HCT116 (cell line): ENCODE data around the gene OR8K1. TPM values are rescaled to one million over a fixed set of nuclear protein-coding genes. Genes with fewer than 3 reads are reported as not detected.

Experiments used
- ATAC-seq: fragments of 200-7000 bp; cut with Tn5 transposase; 2 replicates; pipeline ENCODE4 v1.9.1; 2020; ENCODE audit warnings: mild to moderate bottlenecking, moderate library complexity
- BruUV-seq: library from RNA; stranded (reverse); fragments of 400-500 nt; replicated peaks from 2 replicates; lab custom pipeline; 2021; lab: Mats Ljungman, UMichigan
- CTCF ChIA-PET: fragments of 300-600 bp; sonication (Branson Sonifier 250); formaldehyde crosslinking; loops from one replicate; lab custom pipeline; 2021; ENCODE audit warnings: antibody characterized with exemption; lab: Charles Lee
- POLR2A ChIA-PET: fragments of 300-600, 350-600 bp; sonication (Branson Sonifier 250); formaldehyde crosslinking; loops from one replicate; lab custom pipeline; 2021; ENCODE audit warnings: antibody characterized with exemption; lab: Charles Lee
- RAD21 ChIA-PET, 2 experiments: fragments of 300-600 bp; sonication (Branson Sonifier 250); formaldehyde crosslinking; loops; one replicate each; lab custom pipeline; 2023; ENCODE audit warnings: low total read pairs in 2 of 2; ENCODE audit not compliant: uncharacterized antibody in 2 of 2, unreplicated experiment in 2 of 2, low non-redundant PET in 1 of 2; lab: Charles Lee
- DNase-seq: peaks from one replicate; pipeline ENCODE4 v3.0.0-alpha.2; 2010; ENCODE audit warnings: low read depth, low spot score
- H2AFZ ChIP-seq: fragments of 200-600 bp; shearing (Covaris generic), sonication (generic); 2 replicates; pipeline ENCODE4 v1.6.1; 2017; ENCODE audit warnings: low read depth, mixed run types, mixed read lengths, antibody characterized with exemption, low read length; ENCODE audit not compliant: poor library complexity, severe bottlenecking
- H3K27ac ChIP-seq: 2 replicates; pipeline ENCODE4 v1.5.1; 2012; ENCODE audit warnings: low read depth, low read length
- H3K27me3 ChIP-seq: fragments of 200-600 bp; sonication (generic); 2 replicates; pipeline ENCODE4 v1.6.1; 2016; ENCODE audit warnings: mixed run types, low read length, mixed read lengths; ENCODE audit not compliant: insufficient read depth
- H3K36me3 ChIP-seq, 2 experiments: fragments of 200-500 bp in 1 of 2; fragments of 200-600 bp in 1 of 2; sonication (Bioruptor generic) in 1 of 2; sonication (generic) in 1 of 2; 2 replicates each; pipeline versions ENCODE4 v1.5.1 to v1.6.1; 2014 to 2016; ENCODE audit warnings: low read length in 2 of 2, inconsistent platforms in 1 of 2, mixed read lengths in 1 of 2, mixed run types in 1 of 2; ENCODE audit not compliant: insufficient read depth in 2 of 2, control insufficient read depth in 1 of 2
- H3K4me1 ChIP-seq, 2 experiments: fragments of 200-600 bp in 1 of 2; sonication (generic) in 1 of 2; 2 replicates each; pipeline versions ENCODE4 v1.5.1 to v1.6.1; 2012 to 2017; ENCODE audit warnings: low read length in 2 of 2, inconsistent platforms in 1 of 2, mild to moderate bottlenecking in 1 of 2, mixed read lengths in 1 of 2, mixed run types in 1 of 2, moderate library complexity in 1 of 2; ENCODE audit not compliant: insufficient read depth in 2 of 2, control insufficient read depth in 1 of 2
- H3K4me2 ChIP-seq: fragments of 200-600 bp; sonication (generic); 2 replicates; pipeline ENCODE4 v1.6.1; 2017; ENCODE audit warnings: mixed run types, low read length, mixed read lengths
- H3K4me3 ChIP-seq, 2 experiments: fragments of 200-600 bp in 1 of 2; sonication (generic) in 1 of 2; replicated peaks in 1 of 2; 2 replicates each; pipeline ENCODE4 v1.5.1; 2011 to 2016; ENCODE audit warnings: low read length in 2 of 2, control low read depth in 1 of 2, low read depth in 1 of 2, mild to moderate bottlenecking in 1 of 2, mixed read lengths in 1 of 2, mixed run types in 1 of 2
- H3K79me2 ChIP-seq: fragments of 200-600 bp; sonication (generic); 2 replicates; pipeline ENCODE4 v1.6.1; 2017; ENCODE audit warnings: mild to moderate bottlenecking, mixed run types, low read length, moderate library complexity, mixed read lengths; ENCODE audit not compliant: insufficient read depth
- H3K9ac ChIP-seq: fragments of 200-600 bp; sonication (generic); 2 replicates; pipeline ENCODE4 v1.6.1; 2016; ENCODE audit warnings: low read length, mixed read lengths
- H3K9me2 ChIP-seq: fragments of 200-600 bp; sonication (generic), shearing (Covaris generic); 2 replicates; pipeline ENCODE4 v1.6.1; 2017; ENCODE audit warnings: mixed run types, mild to moderate bottlenecking, moderate library complexity; ENCODE audit not compliant: insufficient read depth
- H3K9me3 ChIP-seq, 2 experiments: fragments of 200-500 bp in 1 of 2; fragments of 200-600 bp in 1 of 2; sonication (Bioruptor generic) in 1 of 2; sonication (generic) in 1 of 2; 2 replicates each; pipeline ENCODE4 v1.6.1; 2014 to 2017; ENCODE audit warnings: low read length in 2 of 2, mixed read lengths in 2 of 2, inconsistent platforms in 1 of 2, low read depth in 1 of 2, mild to moderate bottlenecking in 1 of 2, mixed run types in 1 of 2, moderate library complexity in 1 of 2; ENCODE audit not compliant: control insufficient read depth in 1 of 2, insufficient read depth in 1 of 2
- H4K20me1 ChIP-seq: fragments of 200-600 bp; sonication (generic), shearing (Covaris generic); 2 replicates; pipeline ENCODE4 v1.6.1; 2017; ENCODE audit warnings: mixed run types, mild to moderate bottlenecking, moderate library complexity; ENCODE audit not compliant: insufficient read depth
- CBX3 ChIP-seq: IDR thresholded peaks from 2 replicates; pipeline ENCODE4 v1.6.1; 2012; ENCODE audit warnings: low read depth
- CEBPB ChIP-seq: IDR thresholded peaks from 2 replicates; pipeline ENCODE4 v1.6.1; 2012; ENCODE audit warnings: low read depth
- EGR1 ChIP-seq: IDR thresholded peaks from 2 replicates; pipeline ENCODE4 v1.6.1; 2012; ENCODE audit warnings: low read depth
- ELF1 ChIP-seq: IDR thresholded peaks from 2 replicates; pipeline ENCODE4 v1.6.1; 2012; ENCODE audit warnings: low read depth, borderline replicate concordance
- EZH2phosphoT487 ChIP-seq: fragments of 200-600 bp; IDR thresholded peaks from 2 replicates; pipeline ENCODE4 v1.6.1; 2018; ENCODE audit warnings: antibody characterized with exemption, borderline replicate concordance
- FOSL1 ChIP-seq: IDR thresholded peaks from 2 replicates; pipeline ENCODE4 v1.6.1; 2012; ENCODE audit warnings: low read depth
- JUND ChIP-seq: IDR thresholded peaks from 2 replicates; pipeline ENCODE4 v1.6.1; 2012
- POLR2A ChIP-seq: IDR thresholded peaks from 2 replicates; pipeline ENCODE4 v1.7.0; 2011; ENCODE audit warnings: borderline replicate concordance; ENCODE audit not compliant: insufficient read depth, insufficient read length; ENCODE audit errors: extremely low read depth
- RAD21 ChIP-seq: IDR thresholded peaks from 2 replicates; pipeline ENCODE4 v1.6.1; 2012; ENCODE audit warnings: low read depth, mild to moderate bottlenecking
- SP1 ChIP-seq: IDR thresholded peaks from 2 replicates; pipeline ENCODE4 v1.6.1; 2012; ENCODE audit warnings: low read depth
- SRF ChIP-seq: IDR thresholded peaks from 2 replicates; pipeline ENCODE4 v1.6.1; 2012; ENCODE audit warnings: low read depth
- YY1 ChIP-seq: IDR thresholded peaks from 2 replicates; pipeline ENCODE4 v1.6.1; 2011; ENCODE audit warnings: low read length, low read depth, moderate library complexity, mild to moderate bottlenecking; ENCODE audit not compliant: insufficient replicate concordance; ENCODE audit errors: extremely low read depth
- ZFX ChIP-seq: fragments of 450-650 bp; IDR thresholded peaks from 2 replicates; pipeline ENCODE4 v1.6.1; 2017
- intact Hi-C: fragments of 100-400 bp; cut with micrococcal nuclease; formaldehyde crosslinking; loops from 2 replicates; pipeline ENCODE4 v1.10.0; 2022
- total RNA-seq: library from RNA; stranded (reverse); gene quantifications from one replicate; pipeline ENCODE4 v1.2.1, GENCODE V29; 2021; ENCODE audit not compliant: unreplicated experiment
- TF ChIP-seq, protein P1 (sequence below): IDR thresholded peaks from 2 replicates; pipeline ENCODE4 v1.6.1; 2012
- TF ChIP-seq, protein P2 (sequence below): IDR thresholded peaks from 2 replicates; pipeline ENCODE4 v1.6.1; 2012
- TF ChIP-seq, protein P3 (sequence below): IDR thresholded peaks from 2 replicates; pipeline ENCODE4 v1.6.1; 2012; ENCODE audit warnings: low read depth
- TF ChIP-seq, protein P4 (sequence below): IDR thresholded peaks from 2 replicates; pipeline ENCODE4 v1.6.1; 2011; ENCODE audit warnings: mild to moderate bottlenecking, low read length, moderate library complexity; ENCODE audit not compliant: insufficient replicate concordance; ENCODE audit errors: extremely low read depth
- TF ChIP-seq, protein P5 (sequence below), 3 experiments: fragments of 200-600 bp in 1 of 3; sonication (generic) in 1 of 3; IDR thresholded peaks in 2 of 3; conservative IDR thresholded peaks in 1 of 3; 2 replicates each; pipeline ENCODE4 v1.5.1; 2012 to 2017; ENCODE audit warnings: low read depth in 2 of 3, low read length in 2 of 3, antibody characterized with exemption in 1 of 3, borderline replicate concordance in 1 of 3, control low read depth in 1 of 3, mild to moderate bottlenecking in 1 of 3, mixed read lengths in 1 of 3, mixed run types in 1 of 3, moderate library complexity in 1 of 3; ENCODE audit not compliant: insufficient read depth in 1 of 3

OR8K1 gene
- total RNA-seq, 1 experiment from 2014 or later, result not detected

DNA sequence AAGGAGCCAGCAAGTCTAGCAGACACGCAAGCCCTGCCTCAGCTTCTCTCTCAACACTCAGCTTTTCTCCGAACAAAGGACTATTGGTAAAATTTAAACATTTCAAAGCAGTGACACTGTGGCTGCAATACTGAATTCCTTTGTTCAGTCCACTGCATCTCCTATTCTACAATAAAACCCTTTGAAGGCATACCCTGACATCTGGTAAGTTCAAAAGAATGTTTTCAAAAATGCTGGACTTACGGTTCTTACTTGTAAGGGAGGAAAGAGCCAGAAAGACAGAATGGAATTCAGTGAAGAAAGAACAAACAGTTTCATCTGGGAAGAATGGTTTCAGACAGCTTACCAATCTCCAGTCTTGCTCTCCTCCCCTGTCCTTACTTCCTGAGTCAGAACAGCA lies 12.7 kb upstream of the OR8K1 start:
- BruUV-seq, result no TSS peak
- Histone ChIP-seq H3K27ac (no peak overlapping the region), H3K4me2 (no peak overlapping the region), H3K9me3 (peaks cover 0 to 8% of the 10 kb centered on the region in 2 experiments; a peak in 2 of 4 replicates), H4K20me1 (no peaks in the 10 kb centered on the region), H3K4me3 (no peak overlapping the region), H3K4me1 (no peaks in the 10 kb centered on the region), H3K27me3 (no peaks in the 10 kb centered on the region), H3K9me2 (no peaks in the 10 kb centered on the region), H2AFZ (no peak overlapping the region), H3K79me2 (no peaks in the 10 kb centered on the region), H3K9ac (no peak overlapping the region), H3K36me3 (no peaks in the 10 kb centered on the region)
- RAD21 ChIA-PET, result no interaction called here
- ATAC-seq (no peak), DNase-seq (no peak)
- CTCF ChIA-PET, result no interaction called here
- POLR2A ChIA-PET, result no interaction called here
- TF ChIP-seq, protein P1, sequence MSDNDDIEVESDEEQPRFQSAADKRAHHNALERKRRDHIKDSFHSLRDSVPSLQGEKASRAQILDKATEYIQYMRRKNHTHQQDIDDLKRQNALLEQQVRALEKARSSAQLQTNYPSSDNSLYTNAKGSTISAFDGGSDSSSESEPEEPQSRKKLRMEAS, result no peak
- TF ChIP-seq, protein P2, sequence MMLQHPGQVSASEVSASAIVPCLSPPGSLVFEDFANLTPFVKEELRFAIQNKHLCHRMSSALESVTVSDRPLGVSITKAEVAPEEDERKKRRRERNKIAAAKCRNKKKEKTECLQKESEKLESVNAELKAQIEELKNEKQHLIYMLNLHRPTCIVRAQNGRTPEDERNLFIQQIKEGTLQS, result no peak
- TF ChIP-seq SRF (no peak), POLR2A (no peak), EZH2phosphoT487 (no peak), CEBPB (no peak), YY1 (no peak), SP1 (no peak), EGR1 (no peak), ELF1 (no peak), ZFX (no peak), RAD21 (no peak), FOSL1 (no peak), CBX3 (no peak), JUND (no peak)
- TF ChIP-seq, protein P3, sequence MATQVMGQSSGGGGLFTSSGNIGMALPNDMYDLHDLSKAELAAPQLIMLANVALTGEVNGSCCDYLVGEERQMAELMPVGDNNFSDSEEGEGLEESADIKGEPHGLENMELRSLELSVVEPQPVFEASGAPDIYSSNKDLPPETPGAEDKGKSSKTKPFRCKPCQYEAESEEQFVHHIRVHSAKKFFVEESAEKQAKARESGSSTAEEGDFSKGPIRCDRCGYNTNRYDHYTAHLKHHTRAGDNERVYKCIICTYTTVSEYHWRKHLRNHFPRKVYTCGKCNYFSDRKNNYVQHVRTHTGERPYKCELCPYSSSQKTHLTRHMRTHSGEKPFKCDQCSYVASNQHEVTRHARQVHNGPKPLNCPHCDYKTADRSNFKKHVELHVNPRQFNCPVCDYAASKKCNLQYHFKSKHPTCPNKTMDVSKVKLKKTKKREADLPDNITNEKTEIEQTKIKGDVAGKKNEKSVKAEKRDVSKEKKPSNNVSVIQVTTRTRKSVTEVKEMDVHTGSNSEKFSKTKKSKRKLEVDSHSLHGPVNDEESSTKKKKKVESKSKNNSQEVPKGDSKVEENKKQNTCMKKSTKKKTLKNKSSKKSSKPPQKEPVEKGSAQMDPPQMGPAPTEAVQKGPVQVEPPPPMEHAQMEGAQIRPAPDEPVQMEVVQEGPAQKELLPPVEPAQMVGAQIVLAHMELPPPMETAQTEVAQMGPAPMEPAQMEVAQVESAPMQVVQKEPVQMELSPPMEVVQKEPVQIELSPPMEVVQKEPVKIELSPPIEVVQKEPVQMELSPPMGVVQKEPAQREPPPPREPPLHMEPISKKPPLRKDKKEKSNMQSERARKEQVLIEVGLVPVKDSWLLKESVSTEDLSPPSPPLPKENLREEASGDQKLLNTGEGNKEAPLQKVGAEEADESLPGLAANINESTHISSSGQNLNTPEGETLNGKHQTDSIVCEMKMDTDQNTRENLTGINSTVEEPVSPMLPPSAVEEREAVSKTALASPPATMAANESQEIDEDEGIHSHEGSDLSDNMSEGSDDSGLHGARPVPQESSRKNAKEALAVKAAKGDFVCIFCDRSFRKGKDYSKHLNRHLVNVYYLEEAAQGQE, result no peak
- TF ChIP-seq, protein P4, sequence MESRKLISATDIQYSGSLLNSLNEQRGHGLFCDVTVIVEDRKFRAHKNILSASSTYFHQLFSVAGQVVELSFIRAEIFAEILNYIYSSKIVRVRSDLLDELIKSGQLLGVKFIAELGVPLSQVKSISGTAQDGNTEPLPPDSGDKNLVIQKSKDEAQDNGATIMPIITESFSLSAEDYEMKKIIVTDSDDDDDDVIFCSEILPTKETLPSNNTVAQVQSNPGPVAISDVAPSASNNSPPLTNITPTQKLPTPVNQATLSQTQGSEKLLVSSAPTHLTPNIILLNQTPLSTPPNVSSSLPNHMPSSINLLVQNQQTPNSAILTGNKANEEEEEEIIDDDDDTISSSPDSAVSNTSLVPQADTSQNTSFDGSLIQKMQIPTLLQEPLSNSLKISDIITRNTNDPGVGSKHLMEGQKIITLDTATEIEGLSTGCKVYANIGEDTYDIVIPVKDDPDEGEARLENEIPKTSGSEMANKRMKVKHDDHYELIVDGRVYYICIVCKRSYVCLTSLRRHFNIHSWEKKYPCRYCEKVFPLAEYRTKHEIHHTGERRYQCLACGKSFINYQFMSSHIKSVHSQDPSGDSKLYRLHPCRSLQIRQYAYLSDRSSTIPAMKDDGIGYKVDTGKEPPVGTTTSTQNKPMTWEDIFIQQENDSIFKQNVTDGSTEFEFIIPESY, result no peak
- TF ChIP-seq, protein P5, sequence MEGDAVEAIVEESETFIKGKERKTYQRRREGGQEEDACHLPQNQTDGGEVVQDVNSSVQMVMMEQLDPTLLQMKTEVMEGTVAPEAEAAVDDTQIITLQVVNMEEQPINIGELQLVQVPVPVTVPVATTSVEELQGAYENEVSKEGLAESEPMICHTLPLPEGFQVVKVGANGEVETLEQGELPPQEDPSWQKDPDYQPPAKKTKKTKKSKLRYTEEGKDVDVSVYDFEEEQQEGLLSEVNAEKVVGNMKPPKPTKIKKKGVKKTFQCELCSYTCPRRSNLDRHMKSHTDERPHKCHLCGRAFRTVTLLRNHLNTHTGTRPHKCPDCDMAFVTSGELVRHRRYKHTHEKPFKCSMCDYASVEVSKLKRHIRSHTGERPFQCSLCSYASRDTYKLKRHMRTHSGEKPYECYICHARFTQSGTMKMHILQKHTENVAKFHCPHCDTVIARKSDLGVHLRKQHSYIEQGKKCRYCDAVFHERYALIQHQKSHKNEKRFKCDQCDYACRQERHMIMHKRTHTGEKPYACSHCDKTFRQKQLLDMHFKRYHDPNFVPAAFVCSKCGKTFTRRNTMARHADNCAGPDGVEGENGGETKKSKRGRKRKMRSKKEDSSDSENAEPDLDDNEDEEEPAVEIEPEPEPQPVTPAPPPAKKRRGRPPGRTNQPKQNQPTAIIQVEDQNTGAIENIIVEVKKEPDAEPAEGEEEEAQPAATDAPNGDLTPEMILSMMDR (IDR thresholded peaks at IDR 0.05 in 2 of 3, conservative IDR thresholded peaks at IDR 0.05 in 1 of 3; ENCODE audit: borderline replicate concordance in 1 of 3, insufficient read depth in 1 of 3, low read depth in 2 of 3, low read length in 2 of 3), result no peak
- TF ChIP-seq, all 23 proteins: peak for 0
- intact Hi-C loops, result no loop called here
